H1 (cell line): ENCODE measurements around the gene TMEM132A. TPM values are rescaled to one million over a fixed set of nuclear protein-coding genes. Genes with fewer than 3 reads are reported as not detected.

Experiments
- BRCA1 ChIP-seq: IDR thresholded peaks from 2 replicates; pipeline ENCODE4 v1.6.1; 2012; ENCODE audit warnings: low read depth, low read length, improper control_type of control experiment
- CBX5 ChIP-seq: fragments of 300-800, 300-1000 bp; sonication (generic); IDR thresholded peaks from 2 replicates; pipeline ENCODE4 v1.7.1; 2016; ENCODE audit warnings: antibody characterized with exemption, low read length, low read depth
- CBX8 ChIP-seq: fragments of 300-800, 300-1000 bp; sonication (generic); IDR thresholded peaks from 2 replicates; pipeline ENCODE4 v1.7.1; 2016; ENCODE audit warnings: low read depth, low read length, borderline replicate concordance
- CHD2 ChIP-seq: IDR thresholded peaks from 2 replicates; pipeline ENCODE4 v1.6.1; 2012; ENCODE audit warnings: low read length, improper control_type of control experiment
- EGR1 ChIP-seq: IDR thresholded peaks from 2 replicates; pipeline ENCODE4 v1.6.1; 2011; ENCODE audit warnings: low read depth, low read length, borderline replicate concordance
- EZH2 ChIP-seq: fragments of 200-600 bp; sonication (generic); IDR thresholded peaks from 2 replicates; pipeline ENCODE4 v1.7.1; 2012; ENCODE audit warnings: low read depth, mild to moderate bottlenecking, moderate library complexity, low read length, inconsistent platforms; ENCODE audit not compliant: severe bottlenecking
- GTF2F1 ChIP-seq: IDR thresholded peaks from 2 replicates; pipeline ENCODE4 v1.6.1; 2012; ENCODE audit warnings: low read depth, low read length, improper control_type of control experiment, borderline replicate concordance
- HDAC6 ChIP-seq: IDR thresholded peaks from one replicate; pipeline ENCODE4 v1.7.1; 2012; ENCODE audit warnings: low read depth, mild to moderate bottlenecking, inconsistent platforms, low read length, moderate library complexity
- KDM1A ChIP-seq: fragments of 200-600, 300-600 bp; sonication (generic); IDR thresholded peaks from 2 replicates; pipeline ENCODE4 v1.7.1; 2016; ENCODE audit warnings: mild to moderate bottlenecking, low read length, borderline replicate concordance
- NRF1 ChIP-seq: IDR thresholded peaks from 2 replicates; pipeline ENCODE4 v1.6.1; 2011; ENCODE audit warnings: mild to moderate bottlenecking, low read depth, low read length, improper control_type of control experiment
- PHF8 ChIP-seq: fragments of 200-600 bp; sonication (generic); conservative IDR thresholded peaks from 2 replicates; pipeline ENCODE4 v1.7.1; 2012; ENCODE audit warnings: low read depth, mild to moderate bottlenecking, inconsistent platforms, low read length, moderate library complexity
- POLR2A ChIP-seq, 2 experiments: IDR thresholded peaks; 1 replicate in 1 of 2; 2 replicates in 1 of 2; pipeline ENCODE4 v1.6.1; 2011; ENCODE audit warnings: low read depth in 2 of 2, low read length in 2 of 2, mild to moderate bottlenecking in 2 of 2; ENCODE audit errors: control extremely low read depth in 1 of 2
- POLR2AphosphoS5 ChIP-seq: IDR thresholded peaks from 2 replicates; pipeline ENCODE4 v1.6.1; 2011; ENCODE audit warnings: low read depth, low read length
- RNF2 ChIP-seq: fragments of 200-900, 300-1000 bp; sonication (generic); IDR thresholded peaks from 2 replicates; pipeline ENCODE4 v1.7.1; 2016; ENCODE audit warnings: borderline replicate concordance, low read depth, mild to moderate bottlenecking, antibody characterized with exemption, low read length; ENCODE audit not compliant: poor library complexity, severe bottlenecking; ENCODE audit errors: missing control alignments
- RXRA ChIP-seq: IDR thresholded peaks from 2 replicates; pipeline ENCODE4 v1.6.1; 2011; ENCODE audit warnings: low read depth, mild to moderate bottlenecking, low read length, moderate library complexity; ENCODE audit not compliant: insufficient read depth
- SIRT6 ChIP-seq: IDR thresholded peaks from one replicate; pipeline ENCODE4 v1.7.1; 2012; ENCODE audit warnings: low read length, inconsistent platforms
- SIX5 ChIP-seq: IDR thresholded peaks from 2 replicates; pipeline ENCODE4 v1.6.1; 2011; ENCODE audit warnings: mild to moderate bottlenecking, low read depth, low read length
- SUZ12 ChIP-seq: fragments of 200-600 bp; sonication (generic); IDR thresholded peaks from 2 replicates; pipeline ENCODE4 v1.6.1; 2012; ENCODE audit warnings: mild to moderate bottlenecking, inconsistent platforms, low read length, moderate library complexity, mixed read lengths
- TEAD4 ChIP-seq: IDR thresholded peaks from 2 replicates; pipeline ENCODE4 v1.6.1; 2012; ENCODE audit warnings: low read depth, low read length, inconsistent platforms, mixed read lengths
- YY1 ChIP-seq: IDR thresholded peaks from 2 replicates; pipeline ENCODE4 v1.6.1; 2011; ENCODE audit warnings: low read depth, mild to moderate bottlenecking, low read length
- polyA plus RNA-seq, 7 experiments: library from polyadenylated mRNA; depleted of rRNA in 3 of 7; stranded (reverse) in 5 of 7; unstranded in 2 of 7; fragments of >200 nt in 5 of 7; fragments of 200-250 nt in 2 of 7; gene quantifications; 1 replicate in 5 of 7; 2 replicates in 1 of 7; 4 replicates in 1 of 7; pipeline versions ENCODE4 v1.2.1 to v1.2.3, GENCODE V29; 2011 to 2013; ENCODE audit warnings: missing spikeins in 2 of 7, mixed read lengths in 2 of 7
- total RNA-seq: library from RNA; stranded (reverse); fragmentation: NEBNext Ultra II Directional; extraction: Animal tissue kit (Norgen Biotek cat#: 25700); gene quantifications from 2 replicates; pipeline ENCODE4 v1.2.1, GENCODE V29; 2021
- TF ChIP-seq, protein P1 (sequence below): IDR thresholded peaks from 2 replicates; pipeline ENCODE4 v1.6.1; 2012; ENCODE audit warnings: low read length, inconsistent platforms
- TF ChIP-seq, protein P2 (sequence below): IDR thresholded peaks from 2 replicates; pipeline ENCODE4 v1.6.1; 2011; ENCODE audit warnings: low read depth, mild to moderate bottlenecking, low read length; ENCODE audit not compliant: insufficient read depth

TMEM132A gene
- total and polyA plus RNA-seq, 2 of the 8 experiments (the other 6 are each of a cell fraction or from before 2014, with no cell fraction given) = 46.6 to 97.9 TPM

DNA sequence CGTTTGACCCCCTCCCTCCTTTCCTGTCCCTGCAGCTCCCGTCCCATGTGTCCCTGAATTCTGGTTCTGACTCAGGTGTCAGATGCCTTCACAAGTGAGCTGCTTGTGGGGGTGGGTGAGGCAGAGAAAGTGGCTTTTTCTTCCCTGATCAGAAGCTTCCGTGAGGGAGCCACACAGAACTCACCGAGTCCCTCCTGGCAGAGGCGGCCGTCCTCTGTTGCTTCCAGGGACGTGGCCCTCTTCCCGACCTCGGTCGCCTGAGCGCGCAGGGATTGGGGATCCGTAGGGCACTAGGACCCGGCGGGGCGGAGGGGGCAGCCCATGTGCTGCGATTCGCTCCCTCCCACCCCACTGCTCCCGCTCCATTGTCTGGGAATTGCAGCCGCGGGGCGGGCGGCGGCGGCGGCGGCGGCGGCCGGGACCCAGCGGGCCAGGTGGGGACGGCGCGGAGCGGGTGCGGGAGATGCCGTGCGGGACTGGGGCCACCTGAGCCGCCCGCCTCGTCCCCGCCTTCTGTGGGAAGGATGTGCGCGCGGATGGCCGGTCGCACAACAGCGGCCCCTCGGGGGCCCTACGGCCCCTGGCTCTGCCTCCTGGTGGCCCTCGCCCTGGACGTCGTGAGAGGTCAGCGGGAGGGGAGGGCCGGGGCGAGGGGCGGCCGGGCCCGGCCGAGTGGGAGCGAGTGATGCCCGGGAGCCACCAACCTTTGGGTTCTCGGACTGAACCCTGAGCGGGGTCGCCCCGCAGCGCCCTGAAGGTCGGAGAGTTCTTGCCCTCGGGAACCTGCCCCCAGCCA is at the start of gene TMEM132A (continued):
- TF ChIP-seq RNF2 (no peak), NRF1 (no peak), CBX8 (no peak), CBX5 (no peak), HDAC6 (no peak), BRCA1 (no peak), CHD2 (no peak), GTF2F1 (no peak), SIX5 (no peak), KDM1A (no peak), POLR2A (IDR thresholded peaks at IDR 0.05; ENCODE audit: control extremely low read depth in 1 of 2, low read depth in 2 of 2, low read length in 2 of 2) (peak in 1 of 2 experiments; percentile 25; a peak in 1 of 3 replicates), EZH2 (peak; percentile 28), SUZ12 (no peak), YY1 (no peak), PHF8 (peak; percentile 66), POLR2AphosphoS5 (no peak), SIRT6 (no peak), TEAD4 (no peak; the same call in 1 of the 2 replicates), EGR1 (peak; percentile 71), RXRA (no peak)
- TF ChIP-seq, protein P1, sequence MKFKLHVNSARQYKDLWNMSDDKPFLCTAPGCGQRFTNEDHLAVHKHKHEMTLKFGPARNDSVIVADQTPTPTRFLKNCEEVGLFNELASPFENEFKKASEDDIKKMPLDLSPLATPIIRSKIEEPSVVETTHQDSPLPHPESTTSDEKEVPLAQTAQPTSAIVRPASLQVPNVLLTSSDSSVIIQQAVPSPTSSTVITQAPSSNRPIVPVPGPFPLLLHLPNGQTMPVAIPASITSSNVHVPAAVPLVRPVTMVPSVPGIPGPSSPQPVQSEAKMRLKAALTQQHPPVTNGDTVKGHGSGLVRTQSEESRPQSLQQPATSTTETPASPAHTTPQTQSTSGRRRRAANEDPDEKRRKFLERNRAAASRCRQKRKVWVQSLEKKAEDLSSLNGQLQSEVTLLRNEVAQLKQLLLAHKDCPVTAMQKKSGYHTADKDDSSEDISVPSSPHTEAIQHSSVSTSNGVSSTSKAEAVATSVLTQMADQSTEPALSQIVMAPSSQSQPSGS = no peak
- TF ChIP-seq, protein P2, sequence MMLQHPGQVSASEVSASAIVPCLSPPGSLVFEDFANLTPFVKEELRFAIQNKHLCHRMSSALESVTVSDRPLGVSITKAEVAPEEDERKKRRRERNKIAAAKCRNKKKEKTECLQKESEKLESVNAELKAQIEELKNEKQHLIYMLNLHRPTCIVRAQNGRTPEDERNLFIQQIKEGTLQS = no peak
